GM12873 (cell line): ENCODE measurements around the gene OR7G1.

Experiments
- TF ChIP-seq, protein P1 (sequence below): IDR thresholded peaks from 2 replicates; pipeline ENCODE4 v1.5.1; 2012; ENCODE audit warnings: low read depth, mild to moderate bottlenecking, moderate library complexity, low read length, control low read depth; ENCODE audit not compliant: insufficient read depth; ENCODE audit errors: missing control alignments

OR7G1 gene, protein sequence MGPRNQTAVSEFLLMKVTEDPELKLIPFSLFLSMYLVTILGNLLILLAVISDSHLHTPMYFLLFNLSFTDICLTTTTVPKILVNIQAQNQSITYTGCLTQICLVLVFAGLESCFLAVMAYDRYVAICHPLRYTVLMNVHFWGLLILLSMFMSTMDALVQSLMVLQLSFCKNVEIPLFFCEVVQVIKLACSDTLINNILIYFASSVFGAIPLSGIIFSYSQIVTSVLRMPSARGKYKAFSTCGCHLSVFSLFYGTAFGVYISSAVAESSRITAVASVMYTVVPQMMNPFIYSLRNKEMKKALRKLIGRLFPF

DNA sequence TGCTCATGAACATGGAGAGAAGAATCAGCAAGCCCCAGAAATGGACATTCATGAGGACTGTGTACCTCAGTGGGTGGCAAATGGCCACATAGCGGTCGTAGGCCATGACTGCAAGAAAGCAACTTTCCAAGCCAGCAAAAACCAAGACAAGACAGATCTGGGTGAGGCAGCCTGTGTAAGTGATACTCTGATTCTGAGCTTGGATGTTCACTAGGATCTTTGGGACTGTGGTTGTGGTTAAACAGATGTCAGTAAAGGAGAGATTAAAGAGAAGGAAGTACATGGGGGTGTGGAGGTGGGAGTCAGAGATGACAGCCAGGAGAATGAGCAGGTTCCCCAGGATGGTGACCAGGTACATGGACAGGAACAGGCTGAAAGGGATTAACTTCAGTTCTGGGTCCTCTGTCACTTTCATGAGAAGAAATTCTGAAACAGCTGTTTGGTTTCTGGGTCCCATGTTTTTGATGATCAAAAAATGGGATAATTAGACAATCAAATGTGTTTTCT is at the start of gene OR7G1:
Gene OR7G1, minus strand, starts transcription at position 457 of the 507 bp plus-strand sequence. Its CDS starts 0 bp downstream, at position 457.
- TF ChIP-seq, protein P1, sequence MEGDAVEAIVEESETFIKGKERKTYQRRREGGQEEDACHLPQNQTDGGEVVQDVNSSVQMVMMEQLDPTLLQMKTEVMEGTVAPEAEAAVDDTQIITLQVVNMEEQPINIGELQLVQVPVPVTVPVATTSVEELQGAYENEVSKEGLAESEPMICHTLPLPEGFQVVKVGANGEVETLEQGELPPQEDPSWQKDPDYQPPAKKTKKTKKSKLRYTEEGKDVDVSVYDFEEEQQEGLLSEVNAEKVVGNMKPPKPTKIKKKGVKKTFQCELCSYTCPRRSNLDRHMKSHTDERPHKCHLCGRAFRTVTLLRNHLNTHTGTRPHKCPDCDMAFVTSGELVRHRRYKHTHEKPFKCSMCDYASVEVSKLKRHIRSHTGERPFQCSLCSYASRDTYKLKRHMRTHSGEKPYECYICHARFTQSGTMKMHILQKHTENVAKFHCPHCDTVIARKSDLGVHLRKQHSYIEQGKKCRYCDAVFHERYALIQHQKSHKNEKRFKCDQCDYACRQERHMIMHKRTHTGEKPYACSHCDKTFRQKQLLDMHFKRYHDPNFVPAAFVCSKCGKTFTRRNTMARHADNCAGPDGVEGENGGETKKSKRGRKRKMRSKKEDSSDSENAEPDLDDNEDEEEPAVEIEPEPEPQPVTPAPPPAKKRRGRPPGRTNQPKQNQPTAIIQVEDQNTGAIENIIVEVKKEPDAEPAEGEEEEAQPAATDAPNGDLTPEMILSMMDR: no peak

DNA sequence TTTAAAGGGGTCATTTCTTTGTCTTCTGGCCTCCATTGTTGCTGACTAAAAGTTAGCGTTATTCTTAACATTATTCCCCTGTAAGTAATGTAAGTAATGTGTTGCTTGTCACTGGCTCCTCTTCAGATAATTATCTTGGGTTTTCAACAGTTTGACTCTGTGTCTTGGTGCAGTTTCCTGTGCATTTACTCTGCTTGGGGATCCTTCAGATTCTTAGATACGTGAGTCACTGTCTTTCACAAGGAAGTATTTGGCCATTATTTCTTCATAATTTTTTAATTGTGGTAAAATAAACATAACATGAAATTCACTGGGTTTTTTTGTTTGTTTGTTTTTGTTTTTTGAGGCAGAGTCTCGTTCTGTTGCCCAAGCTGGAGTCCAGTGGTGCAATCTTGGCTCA is 49.7 kb upstream of the OR7G1 start:
- TF ChIP-seq, protein P1: no peak

DNA sequence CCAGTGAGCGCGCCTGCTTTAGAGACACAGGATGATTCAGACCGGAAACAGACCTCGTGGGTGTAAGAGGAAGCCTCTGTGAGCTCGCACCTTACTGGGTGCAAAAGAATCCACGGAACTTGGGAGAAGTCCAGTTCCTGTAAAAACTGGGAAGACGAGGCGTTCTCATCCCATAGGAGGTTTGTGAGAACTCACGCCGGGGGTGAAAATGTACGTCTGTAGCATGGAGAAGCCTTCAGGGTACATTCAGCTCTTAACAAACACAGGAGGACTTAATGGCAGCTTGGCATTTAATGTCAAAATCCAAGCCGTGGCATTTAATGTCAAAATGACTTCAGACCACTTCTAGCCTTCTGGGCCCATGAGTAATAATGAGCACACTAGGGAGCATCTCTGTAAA is 45.9 kb upstream of the OR7G1 start:
- TF ChIP-seq, protein P1: no peak

DNA sequence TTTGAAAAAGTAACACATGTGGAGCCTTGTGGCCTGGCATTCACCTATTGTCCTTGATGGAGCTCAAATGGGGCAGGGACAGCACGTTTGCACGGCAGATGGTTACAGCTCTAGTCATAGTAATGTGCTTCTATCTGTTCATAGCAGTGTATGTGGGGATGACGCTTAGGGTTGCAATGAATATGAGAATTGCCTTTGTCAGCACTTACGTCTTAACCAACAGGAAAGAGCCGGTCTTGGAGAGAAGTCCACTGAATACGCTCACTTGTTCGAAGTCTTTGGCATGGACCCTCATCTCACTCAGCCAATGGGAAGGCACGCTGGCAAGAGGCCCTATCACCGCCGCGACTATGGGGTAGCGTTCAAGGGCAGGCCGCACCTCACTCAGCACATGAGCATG is 44.3 kb upstream of the OR7G1 start:
- TF ChIP-seq, protein P1: no peak

DNA sequence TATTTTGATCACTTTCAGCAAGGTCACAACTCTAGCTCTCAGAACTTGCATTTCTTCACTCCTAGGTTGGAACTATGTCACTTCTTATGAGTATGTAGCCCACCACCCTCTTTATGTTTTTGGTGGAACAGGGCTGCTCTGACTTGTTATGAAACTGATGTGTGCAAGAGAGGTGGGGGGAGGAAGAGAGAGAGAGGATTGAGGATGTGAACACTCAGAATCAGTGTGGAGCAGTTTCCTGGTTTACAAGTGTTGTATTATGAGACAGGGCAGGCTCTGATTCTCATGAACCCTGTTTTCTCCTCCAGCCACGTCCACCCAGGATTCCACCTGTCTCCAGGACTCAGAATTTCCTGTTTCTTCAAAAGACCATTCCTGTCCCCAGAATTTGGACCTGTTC is 40.7 kb upstream of the OR7G1 start:
- TF ChIP-seq, protein P1: no peak

DNA sequence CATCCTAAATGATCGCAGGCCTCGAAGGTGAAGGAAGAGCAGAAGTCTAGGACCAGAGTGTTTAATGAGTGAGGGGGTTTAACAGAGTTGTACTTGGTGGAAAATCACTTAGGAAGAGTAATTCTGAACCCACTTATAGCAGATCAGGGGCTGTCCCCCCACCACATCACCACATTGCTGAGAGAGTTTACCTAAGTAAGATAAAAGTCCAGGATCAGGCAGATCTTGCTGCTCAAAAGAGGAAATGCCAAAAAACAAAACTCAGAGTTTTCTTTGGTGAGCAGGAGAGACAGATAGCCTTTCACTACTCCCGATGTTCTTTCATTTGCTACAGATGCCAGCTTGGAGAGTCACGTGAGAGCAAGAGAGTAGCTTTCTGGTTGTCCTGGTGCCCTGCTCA is 40.0 kb upstream of the OR7G1 start:
- TF ChIP-seq, protein P1: no peak

DNA sequence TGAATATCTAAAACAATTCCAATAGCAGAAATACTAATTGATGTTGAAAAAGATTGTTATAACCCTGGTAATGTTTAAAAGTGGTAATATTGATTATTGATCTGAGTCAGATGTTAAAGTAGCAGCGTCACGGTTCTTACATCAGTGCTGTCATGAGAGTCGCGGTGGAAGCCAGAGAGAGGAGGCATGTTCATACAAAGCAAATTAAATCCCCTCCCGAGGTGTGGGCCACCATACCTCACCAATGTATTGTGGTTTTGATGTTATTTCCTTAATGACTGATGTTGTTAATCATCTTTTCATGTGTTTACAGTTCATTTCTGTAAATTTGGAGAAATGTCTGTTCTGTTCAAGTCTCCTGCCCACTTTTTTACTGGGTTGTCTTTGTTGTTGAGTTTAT is 35.8 kb upstream of the OR7G1 start:
- TF ChIP-seq, protein P1: no peak
